Testis (tissue), 2 donors: ENCODE measurements around the gene CSF2RB.

Experiments
- CTCF ChIP-seq, 3 experiments: fragments of 450-650 bp in 2 of 3; fragments of 200-600 bp in 1 of 3; sonication (generic) in 1 of 3; IDR thresholded peaks; one replicate each; pipeline ENCODE4 v1.5.1; 2016 to 2019; ENCODE audit warnings: antibody characterized with exemption in 3 of 3, mild to moderate bottlenecking in 2 of 3, moderate library complexity in 1 of 3
- POLR2A ChIP-seq: fragments of 450-650 bp; IDR thresholded peaks from one replicate; pipeline ENCODE4 v1.6.1; 2017; ENCODE audit warnings: antibody characterized with exemption, mild to moderate bottlenecking, moderate library complexity

- TF ChIP-seq CTCF (IDR thresholded peaks at IDR 0.05) (no peak), POLR2A (no peak)
Observed at GRCh38 chr22:36901411-36902142, 11.9 kb upstream of the CSF2RB start.
